ENCODE results near the gene ACY1. TPM values are rescaled to one million over a fixed set of nuclear protein-coding genes. Genes with fewer than 3 reads are reported as not detected.

The ACY1 gene
- total RNA-seq, 1 experiment from 2014 or later, result 164 TPM

- H3K9me3 Mint-ChIP-seq (ENCODE audit: unreplicated experiment), result no peaks in the 10 kb centered on the region
- TF ChIP-seq CTCF (IDR thresholded peaks at IDR 0.05; ENCODE audit: unreplicated experiment), result no peak
- ChIA-PET POLR2A (interaction anchor here (0.5 to 0.7 kb wide), 2 partner anchors 434 to 660 kb away, joined by 3 to 5 read pairs; no protein-coding TSS in a partner anchor), CTCF (interaction anchor here (0.5 kb wide), 1 partner anchor 658 kb away, joined by 4 read pairs; no protein-coding TSS in a partner anchor)
- H3K27ac Mint-ChIP-seq (ENCODE audit: low read depth, unreplicated experiment), result no peak within 1 kb of the TSS
- BruUV-seq (replicated peaks), result no TSS peak
- DNase-seq (ENCODE audit: unreplicated experiment), result no peak
- no peaks in the 10 kb centered on the region for H3K27me3 Mint-ChIP-seq (ENCODE audit: insufficient read depth, unreplicated experiment)
- no peak within 1 kb of the TSS for H3K4me3 Mint-ChIP-seq (ENCODE audit: unreplicated experiment)
- intact Hi-C loops (cut with micrococcal nuclease), result no loop called here
- peaks cover 14% of the 10 kb centered on the region for H3K4me1 Mint-ChIP-seq (ENCODE audit: insufficient read depth, unreplicated experiment)
- no peaks in the 10 kb centered on the region for H3K36me3 Mint-ChIP-seq (ENCODE audit: insufficient read depth, unreplicated experiment)
Observed at GRCh38 chr3:51955175-51955892, 28.0 kb upstream of the ACY1 start, which contains the start of gene GPR62. GPR62 (plus strand) TSS chr3:51955381; CDS start chr3:51955653, 272 bp downstream.

GRCh38 chr3:51955893-51956770 is 27.2 kb upstream of the ACY1 start:
- H3K9me3 Mint-ChIP-seq (ENCODE audit: unreplicated experiment), result no peaks in the 10 kb centered on the region
- H3K36me3 Mint-ChIP-seq (ENCODE audit: insufficient read depth, unreplicated experiment), result no peaks in the 10 kb centered on the region
- H3K27ac Mint-ChIP-seq (ENCODE audit: low read depth, unreplicated experiment), result no peak overlapping the region
- intact Hi-C loops (cut with micrococcal nuclease), result no loop called here
- H3K27me3 Mint-ChIP-seq (ENCODE audit: insufficient read depth, unreplicated experiment), result no peaks in the 10 kb centered on the region
- TF ChIP-seq CTCF (IDR thresholded peaks at IDR 0.05; ENCODE audit: unreplicated experiment), result no peak
- H3K4me3 Mint-ChIP-seq (ENCODE audit: unreplicated experiment), result no peak overlapping the region
- BruUV-seq (replicated peaks), result no TSS peak
- H3K4me1 Mint-ChIP-seq (ENCODE audit: insufficient read depth, unreplicated experiment), result peaks cover 14% of the 10 kb centered on the region
- ChIA-PET CTCF (no interaction called here), POLR2A (interaction anchor here (0.5 kb wide), 1 partner anchor 660 kb away, joined by 5 read pairs; no protein-coding TSS in a partner anchor)
- DNase-seq (ENCODE audit: unreplicated experiment), result no peak

GRCh38 chr3:51957520-51958205 is 25.7 kb upstream of the ACY1 start:
- DNase-seq (ENCODE audit: unreplicated experiment), result no peak
- H3K27ac Mint-ChIP-seq (ENCODE audit: low read depth, unreplicated experiment), result no peak overlapping the region
- no peak overlapping the region for H3K4me3 Mint-ChIP-seq (ENCODE audit: unreplicated experiment)
- POLR2A ChIA-PET, result interaction anchor here (0.8 kb wide), 1 partner anchor 16 kb away, joined by 3 read pairs; the partner anchor contains the start of gene ABHD14B
- H3K9me3 Mint-ChIP-seq (ENCODE audit: unreplicated experiment), result no peaks in the 10 kb centered on the region
- peaks cover 14% of the 10 kb centered on the region for H3K4me1 Mint-ChIP-seq (ENCODE audit: insufficient read depth, unreplicated experiment)
- H3K36me3 Mint-ChIP-seq (ENCODE audit: insufficient read depth, unreplicated experiment), result no peaks in the 10 kb centered on the region
- CTCF ChIA-PET, result interaction anchor here (0.6 kb wide), 1 partner anchor 384 kb away, joined by 3 read pairs; no protein-coding TSS in a partner anchor
- BruUV-seq (replicated peaks), result TSS peak; percentile 28
- H3K27me3 Mint-ChIP-seq (ENCODE audit: insufficient read depth, unreplicated experiment), result no peaks in the 10 kb centered on the region
- intact Hi-C loops (cut with micrococcal nuclease), result no loop called here
- no peak for TF ChIP-seq CTCF (IDR thresholded peaks at IDR 0.05; ENCODE audit: unreplicated experiment)

Data from MCF 10A (cell line).